Smooth muscle cell (in vitro differentiated cells): ENCODE results near the gene SLC26A5. TPM values are rescaled to one million over a fixed set of nuclear protein-coding genes. Genes with fewer than 3 reads are reported as not detected.

Experiments
- DNase-seq: peaks from one replicate; lab custom pipeline; 2025; ENCODE audit not compliant: unreplicated experiment; lab: John Stamatoyannopoulos, UW
- H2AFZ ChIP-seq: fragments of 200-600 bp; sonication (generic); 2 replicates; pipeline ENCODE4 v1.6.0; 2016; ENCODE audit warnings: antibody characterized with exemption, low read depth, mild to moderate bottlenecking
- H3F3A ChIP-seq: fragments of 200-600 bp; sonication (generic); 2 replicates; pipeline ENCODE4 v1.6.0; 2017; ENCODE audit warnings: antibody characterized with exemption, low read depth
- H3K27ac ChIP-seq: fragments of 200-600 bp; sonication (generic); 2 replicates; pipeline ENCODE4 v1.5.1; 2016; ENCODE audit warnings: low read depth, mild to moderate bottlenecking
- H3K27me3 ChIP-seq: fragments of 200-600 bp; sonication (generic); 2 replicates; pipeline ENCODE4 v1.6.1; 2016; ENCODE audit warnings: low read depth, mild to moderate bottlenecking
- H3K36me3 ChIP-seq: fragments of 200-600 bp; sonication (generic); 2 replicates; pipeline ENCODE4 v1.5.1; 2016; ENCODE audit warnings: low read depth
- H3K4me1 ChIP-seq: fragments of 200-600 bp; sonication (generic); 2 replicates; pipeline ENCODE4 v1.5.1; 2016; ENCODE audit warnings: low read depth
- H3K4me2 ChIP-seq: fragments of 200-600 bp; sonication (generic); 2 replicates; pipeline ENCODE4 v1.6.0; 2016; ENCODE audit warnings: mild to moderate bottlenecking
- H3K4me3 ChIP-seq: fragments of 200-600 bp; sonication (generic); 2 replicates; pipeline ENCODE4 v1.5.1; 2016; ENCODE audit warnings: mild to moderate bottlenecking
- H3K79me2 ChIP-seq: fragments of 200-600 bp; sonication (generic); 2 replicates; pipeline ENCODE4 v1.6.0; 2016; ENCODE audit warnings: low read depth, mild to moderate bottlenecking
- H3K9ac ChIP-seq: fragments of 200-600 bp; sonication (generic); 2 replicates; pipeline ENCODE4 v1.6.0; 2016; ENCODE audit warnings: low read depth
- H3K9me3 ChIP-seq: fragments of 200-600 bp; sonication (generic); replicated peaks from 2 replicates; pipeline ENCODE4 v1.5.1; 2016; ENCODE audit warnings: low read depth
- H4K20me1 ChIP-seq: fragments of 200-600 bp; sonication (generic); 2 replicates; pipeline ENCODE4 v1.6.0; 2016; ENCODE audit warnings: low read depth
- WGBS: methylation state at CpG from one replicate; pipeline ENCODE4 v1.1.7; 2016; ENCODE audit warnings: low lambda C conversion rate; 5-methylcytosine and 5-hydroxymethylcytosine counted together
- polyA plus RNA-seq: library from polyadenylated mRNA; unstranded; fragments of >200 nt; fragmentation: Nextera tagmentation; extraction: Ambion mirVana; gene quantifications from 2 replicates; pipeline ENCODE4 v1.2.1, GENCODE V29; 2016
- total RNA-seq: library from RNA; depleted of rRNA; stranded (reverse); fragments of >200 nt; gene quantifications from 2 replicates; pipeline ENCODE4 v1.2.3, GENCODE V29; 2014
- TF ChIP-seq, protein P1 (sequence below): fragments of 200-600 bp; sonication (generic); IDR thresholded peaks from 2 replicates; pipeline ENCODE4 v1.5.1; 2017; ENCODE audit warnings: borderline replicate concordance, mild to moderate bottlenecking, antibody characterized with exemption; ENCODE audit not compliant: insufficient read depth, poor library complexity, severe bottlenecking

The SLC26A5 gene
- total and polyA plus RNA-seq, 2 experiments from 2014 or later = not detected

DNA sequence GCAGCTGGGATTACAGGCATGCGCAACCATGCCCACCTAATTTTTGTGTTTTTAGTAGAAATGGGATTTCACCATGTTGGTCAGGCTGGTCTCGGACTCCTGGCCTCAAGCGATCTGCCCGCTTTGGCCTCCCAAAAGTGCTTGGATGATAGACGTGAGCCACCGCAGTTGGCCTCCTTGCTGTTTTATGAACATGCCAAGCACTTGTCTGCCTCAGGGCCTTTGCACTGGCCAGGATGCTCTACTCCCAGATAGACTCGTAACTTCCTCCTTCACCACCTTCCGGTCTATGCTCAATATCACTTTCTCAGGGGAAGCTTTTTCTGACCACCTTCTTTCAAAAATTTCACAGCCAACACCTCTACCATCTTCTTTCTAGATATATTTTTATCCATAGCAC lies 6.3 kb downstream of the SLC26A5 start:
- Histone ChIP-seq H3K36me3 (no peaks in the 10 kb centered on the region), H3K27me3 (peaks cover 56% of the 10 kb centered on the region), H3K27ac (no peak overlapping the region), H3F3A (no peaks in the 10 kb centered on the region), H4K20me1 (no peaks in the 10 kb centered on the region), H3K4me1 (no peaks in the 10 kb centered on the region), H3K4me2 (no peak overlapping the region), H3K9me3 (no peaks in the 10 kb centered on the region), H3K4me3 (no peak overlapping the region), H3K79me2 (no peaks in the 10 kb centered on the region), H2AFZ (no peak overlapping the region), H3K9ac (no peak overlapping the region)
- DNase-seq = no peak
- TF ChIP-seq, protein P1, sequence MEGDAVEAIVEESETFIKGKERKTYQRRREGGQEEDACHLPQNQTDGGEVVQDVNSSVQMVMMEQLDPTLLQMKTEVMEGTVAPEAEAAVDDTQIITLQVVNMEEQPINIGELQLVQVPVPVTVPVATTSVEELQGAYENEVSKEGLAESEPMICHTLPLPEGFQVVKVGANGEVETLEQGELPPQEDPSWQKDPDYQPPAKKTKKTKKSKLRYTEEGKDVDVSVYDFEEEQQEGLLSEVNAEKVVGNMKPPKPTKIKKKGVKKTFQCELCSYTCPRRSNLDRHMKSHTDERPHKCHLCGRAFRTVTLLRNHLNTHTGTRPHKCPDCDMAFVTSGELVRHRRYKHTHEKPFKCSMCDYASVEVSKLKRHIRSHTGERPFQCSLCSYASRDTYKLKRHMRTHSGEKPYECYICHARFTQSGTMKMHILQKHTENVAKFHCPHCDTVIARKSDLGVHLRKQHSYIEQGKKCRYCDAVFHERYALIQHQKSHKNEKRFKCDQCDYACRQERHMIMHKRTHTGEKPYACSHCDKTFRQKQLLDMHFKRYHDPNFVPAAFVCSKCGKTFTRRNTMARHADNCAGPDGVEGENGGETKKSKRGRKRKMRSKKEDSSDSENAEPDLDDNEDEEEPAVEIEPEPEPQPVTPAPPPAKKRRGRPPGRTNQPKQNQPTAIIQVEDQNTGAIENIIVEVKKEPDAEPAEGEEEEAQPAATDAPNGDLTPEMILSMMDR = no peak
- 87% methylated on average over 8 of the region's 8 CpGs for WGBS

DNA sequence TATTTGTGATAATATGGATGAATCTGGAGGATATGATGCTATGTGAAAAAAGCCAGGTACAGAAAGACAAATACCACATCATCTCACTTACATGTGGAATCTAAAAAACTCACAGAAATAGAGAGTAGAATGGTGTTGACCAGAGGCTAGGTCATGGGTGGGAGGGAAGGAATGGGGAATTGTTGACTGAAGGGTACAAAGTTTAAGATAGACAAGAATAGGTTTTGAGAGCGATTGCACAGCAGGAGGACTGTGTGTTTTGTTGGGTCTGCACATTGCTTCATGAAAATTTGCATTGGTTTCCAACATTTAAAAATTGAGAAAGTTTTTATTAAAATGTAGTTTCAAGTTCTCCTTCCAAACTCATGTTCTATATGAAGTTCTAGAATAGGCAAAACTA lies 8.4 kb downstream of the SLC26A5 start:
- H3K36me3 ChIP-seq = no peaks in the 10 kb centered on the region
- H3K4me2 ChIP-seq = no peak overlapping the region
- H3K27me3 ChIP-seq = peaks cover 36% of the 10 kb centered on the region
- no peaks in the 10 kb centered on the region for H3K4me1 ChIP-seq
- H3K4me3 ChIP-seq = no peak overlapping the region
- 75% methylated on average over 1 of the region's 1 CpG for WGBS
- H2AFZ ChIP-seq = no peak overlapping the region
- no peak for DNase-seq
- no peaks in the 10 kb centered on the region for H4K20me1 ChIP-seq
- no peaks in the 10 kb centered on the region for H3K9me3 ChIP-seq
- TF ChIP-seq, protein P1 = no peak
- H3K79me2 ChIP-seq = no peaks in the 10 kb centered on the region
- no peaks in the 10 kb centered on the region for H3F3A ChIP-seq
- H3K27ac ChIP-seq = no peak overlapping the region
- H3K9ac ChIP-seq = no peak overlapping the region

DNA sequence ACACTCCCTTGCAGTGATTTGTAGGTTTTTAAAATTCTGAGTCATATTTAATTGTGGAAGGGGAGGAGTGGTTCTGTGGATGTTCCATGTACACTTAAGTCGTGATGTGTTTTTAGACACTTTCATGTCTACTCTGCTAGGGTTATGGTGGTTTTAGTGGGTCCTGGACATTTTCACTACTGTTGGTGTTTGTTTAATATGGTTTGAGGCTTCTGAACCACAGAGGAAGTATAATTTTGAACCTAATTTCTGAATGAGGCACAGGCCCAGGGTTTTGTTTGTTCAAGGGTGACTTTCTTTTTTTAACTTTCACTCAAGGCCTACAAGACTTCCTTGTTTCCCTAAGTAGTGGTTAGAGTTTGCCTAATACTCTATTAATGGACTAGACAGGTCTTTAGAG lies 13.3 kb downstream of the SLC26A5 start:
- no peak for DNase-seq
- no peak overlapping the region for H3K9ac ChIP-seq
- H3K27me3 ChIP-seq = peaks cover 6% of the 10 kb centered on the region
- H3K4me3 ChIP-seq = no peak overlapping the region
- H3K4me2 ChIP-seq = no peak overlapping the region
- no peaks in the 10 kb centered on the region for H3K36me3 ChIP-seq
- WGBS = 64% methylated on average over 1 of the region's 1 CpG
- no peaks in the 10 kb centered on the region for H3K4me1 ChIP-seq
- H3K27ac ChIP-seq = no peak overlapping the region
- H3F3A ChIP-seq = no peaks in the 10 kb centered on the region
- H3K9me3 ChIP-seq = no peaks in the 10 kb centered on the region
- H2AFZ ChIP-seq = no peak overlapping the region
- no peaks in the 10 kb centered on the region for H4K20me1 ChIP-seq
- TF ChIP-seq, protein P1 = no peak
- H3K79me2 ChIP-seq = no peaks in the 10 kb centered on the region

GRCh38 chr7:103425177-103425576 lies 20.8 kb downstream of the SLC26A5 start:
- H3K79me2 ChIP-seq = no peaks in the 10 kb centered on the region
- no peak overlapping the region for H2AFZ ChIP-seq
- no peaks in the 10 kb centered on the region for H4K20me1 ChIP-seq
- H3K4me1 ChIP-seq = no peaks in the 10 kb centered on the region
- 66% methylated on average over 1 of the region's 1 CpG for WGBS
- no peaks in the 10 kb centered on the region for H3F3A ChIP-seq
- H3K27ac ChIP-seq = no peak overlapping the region
- no peaks in the 10 kb centered on the region for H3K36me3 ChIP-seq
- no peak overlapping the region for H3K4me3 ChIP-seq
- no peaks in the 10 kb centered on the region for H3K9me3 ChIP-seq
- H3K27me3 ChIP-seq = no peaks in the 10 kb centered on the region
- no peak overlapping the region for H3K9ac ChIP-seq
- DNase-seq = no peak
- H3K4me2 ChIP-seq = no peak overlapping the region
- TF ChIP-seq, protein P1 = no peak
